Epidermal melanocyte (primary cell): ENCODE data around the gene RET.
"Not testable (repeated sequence)": the region's sequence is repeated elsewhere in the genome, so short reads cannot be mapped to it uniquely, and the experiment has no call there.

ENCODE experiments used
- DNase-seq: peaks from one replicate; pipeline ENCODE4 v3.0.0; 2011; ENCODE audit warnings: low spot score; ENCODE audit not compliant: insufficient read length

The RET gene

GRCh38 chr10:43077421-43078171 lies 727 bp downstream of the RET start:
- no peak for DNase-seq

- no peak for DNase-seq
Measured at GRCh38 chr10:43078175-43078985, 1.5 kb downstream of the RET start.

- no peak for DNase-seq
Measured at GRCh38 chr10:43078986-43079273, 2.1 kb downstream of the RET start.

- DNase-seq: no peak
Measured at GRCh38 chr10:43079856-43080255, 3.0 kb downstream of the RET start.

GRCh38 chr10:43082087-43082486 lies 5.2 kb downstream of the RET start:
- no peak for DNase-seq

GRCh38 chr10:43082746-43083145 lies 5.9 kb downstream of the RET start:
- no peak for DNase-seq

- no peak for DNase-seq
Measured at GRCh38 chr10:43083764-43084163, 6.9 kb downstream of the RET start.

GRCh38 chr10:43084812-43085211 lies 7.9 kb downstream of the RET start:
- no peak for DNase-seq

- DNase-seq: no peak
Measured at GRCh38 chr10:43086321-43086942, 9.6 kb downstream of the RET start.

GRCh38 chr10:43089519-43089918 lies 12.7 kb downstream of the RET start:
- DNase-seq: no peak

GRCh38 chr10:43090188-43090587 lies 13.3 kb downstream of the RET start:
- no peak for DNase-seq

GRCh38 chr10:43090664-43091063 lies 13.8 kb downstream of the RET start:
- DNase-seq: no peak

- no peak for DNase-seq
Measured at GRCh38 chr10:43091846-43092245, 15.0 kb downstream of the RET start.

GRCh38 chr10:43093423-43094076 lies 16.7 kb downstream of the RET start:
- no peak for DNase-seq

- DNase-seq: no peak
Measured at GRCh38 chr10:43094085-43094484, 17.2 kb downstream of the RET start.

- not testable (repeated sequence) for DNase-seq
Measured at GRCh38 chr10:43099339-43099738, 22.5 kb downstream of the RET start.

GRCh38 chr10:43099928-43100327 lies 23.1 kb downstream of the RET start:
- DNase-seq: no peak

- DNase-seq: no peak
Measured at GRCh38 chr10:43100366-43100765, 23.5 kb downstream of the RET start.

GRCh38 chr10:43102063-43102828 lies 25.4 kb downstream of the RET start:
- no peak for DNase-seq

GRCh38 chr10:43105102-43105955 lies 28.5 kb downstream of the RET start:
- peak; percentile 70 for DNase-seq

GRCh38 chr10:43105956-43106229 lies 29.0 kb downstream of the RET start:
- DNase-seq: no peak
